Mesenchymal stem cell (in vitro differentiated cells and primary cell): ENCODE data around the gene PLXDC1.
A peak's percentile ranks its signal among the peaks of the same experiment; 100 is the strongest.

ENCODE experiments used
- DNase-seq: peaks from one replicate; pipeline ENCODE4 v3.0.0-alpha.2; 2013
- H2AFZ ChIP-seq: one replicate; pipeline ENCODE4 v1.6.1; 2013; ENCODE audit warnings: low read depth, mild to moderate bottlenecking, control low read depth, inconsistent platforms, low read length, moderate library complexity
- H2AK5ac ChIP-seq: 2 replicates; pipeline ENCODE4 v1.6.1; 2013; ENCODE audit warnings: low read length, moderate library complexity, mild to moderate bottlenecking, inconsistent platforms; ENCODE audit not compliant: severe bottlenecking
- H2BK120ac ChIP-seq: one replicate; pipeline ENCODE4 v1.6.1; 2013; ENCODE audit warnings: low read depth, mild to moderate bottlenecking, inconsistent platforms, low read length, moderate library complexity
- H2BK12ac ChIP-seq, 2 experiments: one replicate each; pipeline ENCODE4 v1.6.1; 2013; ENCODE audit warnings: inconsistent platforms in 2 of 2, low read length in 2 of 2, mild to moderate bottlenecking in 2 of 2, moderate library complexity in 2 of 2, control low read depth in 1 of 2
- H2BK15ac ChIP-seq: one replicate; pipeline ENCODE4 v1.6.1; 2013; ENCODE audit warnings: mild to moderate bottlenecking, low read depth, inconsistent platforms; ENCODE audit not compliant: poor library complexity, severe bottlenecking
- H2BK5ac ChIP-seq: 2 replicates; pipeline ENCODE4 v1.6.1; 2013; ENCODE audit warnings: low read depth, mild to moderate bottlenecking, low read length, control low read depth, inconsistent platforms; ENCODE audit not compliant: poor library complexity, severe bottlenecking
- H3K14ac ChIP-seq, 2 experiments: one replicate each; pipeline ENCODE4 v1.6.1; 2013; ENCODE audit warnings: inconsistent platforms in 2 of 2, low read length in 2 of 2, control low read depth in 1 of 2, mild to moderate bottlenecking in 1 of 2, moderate library complexity in 1 of 2
- H3K18ac ChIP-seq, 2 experiments: one replicate each; pipeline ENCODE4 v1.6.1; 2013; ENCODE audit warnings: inconsistent platforms in 2 of 2, low read length in 2 of 2, control low read depth in 1 of 2, low read depth in 1 of 2, mild to moderate bottlenecking in 1 of 2
- H3K23ac ChIP-seq, 2 experiments: one replicate each; pipeline ENCODE4 v1.6.1; 2013; ENCODE audit warnings: inconsistent platforms in 2 of 2, low read length in 2 of 2, mild to moderate bottlenecking in 2 of 2, moderate library complexity in 2 of 2, control low read depth in 1 of 2
- H3K27ac ChIP-seq: 2 replicates; pipeline ENCODE4 v1.5.1; 2013; ENCODE audit warnings: mild to moderate bottlenecking, moderate library complexity, low read length, control low read depth, inconsistent platforms; ENCODE audit not compliant: poor library complexity, severe bottlenecking
- H3K27me3 ChIP-seq, 2 experiments: 2 replicates each; pipeline versions ENCODE4 v1.6.1 to v1.7.0; 2013; ENCODE audit warnings: low read length in 2 of 2, mild to moderate bottlenecking in 2 of 2, moderate library complexity in 2 of 2, control low read depth in 1 of 2, inconsistent platforms in 1 of 2; ENCODE audit not compliant: control insufficient read depth in 1 of 2, insufficient read depth in 1 of 2
- H3K36me3 ChIP-seq, 2 experiments: 2 replicates each; pipeline versions ENCODE4 v1.6.1 to v1.7.0; 2013; ENCODE audit warnings: low read length in 2 of 2, control low read depth in 1 of 2, inconsistent platforms in 1 of 2, low read depth in 1 of 2, mild to moderate bottlenecking in 1 of 2; ENCODE audit not compliant: insufficient read depth in 2 of 2, control insufficient read depth in 1 of 2
- H3K4ac ChIP-seq, 2 experiments: one replicate each; pipeline ENCODE4 v1.6.1; 2013; ENCODE audit warnings: inconsistent platforms in 2 of 2, low read length in 2 of 2, mild to moderate bottlenecking in 2 of 2, moderate library complexity in 2 of 2, control low read depth in 1 of 2, low read depth in 1 of 2
- H3K4me1 ChIP-seq: 2 replicates; pipeline ENCODE4 v1.6.1; 2013; ENCODE audit warnings: low read depth, low read length, control low read depth; ENCODE audit not compliant: control insufficient read depth, insufficient read depth
- H3K4me2 ChIP-seq: 2 replicates; pipeline ENCODE4 v1.6.1; 2013; ENCODE audit warnings: low read length, mild to moderate bottlenecking, inconsistent platforms; ENCODE audit not compliant: poor library complexity, severe bottlenecking
- H3K4me3 ChIP-seq, 2 experiments: 2 replicates each; pipeline versions ENCODE4 v1.5.1 to v1.7.0; 2013; ENCODE audit warnings: low read length in 2 of 2, mild to moderate bottlenecking in 2 of 2, control low read depth in 1 of 2, low read depth in 1 of 2; ENCODE audit not compliant: insufficient read depth in 1 of 2
- H3K79me1 ChIP-seq: replicated peaks from 2 replicates; pipeline ENCODE4 v1.6.1; 2013; ENCODE audit warnings: mild to moderate bottlenecking, control low read depth, low read length, inconsistent platforms; ENCODE audit not compliant: poor library complexity, severe bottlenecking
- H3K9ac ChIP-seq: 2 replicates; pipeline ENCODE4 v1.7.0; 2013; ENCODE audit warnings: mild to moderate bottlenecking, low read length, moderate library complexity
- H3K9me3 ChIP-seq: 2 replicates; pipeline ENCODE4 v1.7.0; 2013; ENCODE audit warnings: mild to moderate bottlenecking, low read length; ENCODE audit not compliant: control insufficient read depth
- H4K8ac ChIP-seq: one replicate; pipeline ENCODE4 v1.6.1; 2013; ENCODE audit warnings: inconsistent platforms, mild to moderate bottlenecking, low read length, moderate library complexity
- H4K91ac ChIP-seq: one replicate; pipeline ENCODE4 v1.6.1; 2013; ENCODE audit warnings: mild to moderate bottlenecking, low read length, inconsistent platforms
- WGBS: methylation state at CpG from one replicate; pipeline ENCODE4 v1.1.7; 2013; ENCODE audit warnings: mixed read lengths; 5-methylcytosine and 5-hydroxymethylcytosine counted together

Gene PLXDC1

GRCh38 chr17:39090908-39091665 is 60.4 kb downstream of the PLXDC1 start:
- Histone ChIP-seq H3K36me3 (peaks cover 0 to 12% of the 10 kb centered on the region in 2 experiments), H4K91ac (no peak overlapping the region), H4K8ac (no peak overlapping the region), H2BK12ac (no peak overlapping the region), H3K9ac (no peak overlapping the region), H3K79me1 (no peaks in the 10 kb centered on the region), H3K4me1 (no peaks in the 10 kb centered on the region), H2AK5ac (no peak overlapping the region), H3K4me3 (no peak overlapping the region), H2BK15ac (no peak overlapping the region), H3K14ac (no peak overlapping the region), H3K27me3 (peaks cover 0 to 31% of the 10 kb centered on the region in 2 experiments), H3K27ac (no peak overlapping the region), H3K4ac (no peak overlapping the region), H2BK5ac (no peak overlapping the region), H3K9me3 (no peaks in the 10 kb centered on the region), H3K4me2 (no peak overlapping the region), H2BK120ac (no peak overlapping the region), H3K18ac (no peak overlapping the region), H2AFZ (no peak overlapping the region), H3K23ac (no peak overlapping the region)
- 93% methylated on average over 12 of the region's 15 CpGs for WGBS
- DNase-seq, result no peak

GRCh38 chr17:39090400-39090799 is 61.0 kb downstream of the PLXDC1 start:
- H3K27ac ChIP-seq, result no peak overlapping the region
- peaks cover 0 to 12% of the 10 kb centered on the region in 2 experiments for H3K36me3 ChIP-seq
- no peak overlapping the region for H2AFZ ChIP-seq
- no peak overlapping the region for H3K23ac ChIP-seq
- H4K8ac ChIP-seq, result no peak overlapping the region
- H3K4me3 ChIP-seq, result no peak overlapping the region
- peaks cover 0 to 31% of the 10 kb centered on the region in 2 experiments for H3K27me3 ChIP-seq
- no peak for DNase-seq
- H2AK5ac ChIP-seq, result no peak overlapping the region
- H2BK5ac ChIP-seq, result no peak overlapping the region
- no peak overlapping the region for H3K4me2 ChIP-seq
- no peak overlapping the region for H3K4ac ChIP-seq
- H3K9me3 ChIP-seq, result no peaks in the 10 kb centered on the region
- H4K91ac ChIP-seq, result no peak overlapping the region
- H2BK120ac ChIP-seq, result no peak overlapping the region
- no peak overlapping the region for H3K14ac ChIP-seq
- H3K79me1 ChIP-seq, result no peaks in the 10 kb centered on the region
- 96% methylated on average over 7 of the region's 9 CpGs for WGBS
- H2BK12ac ChIP-seq, result no peak overlapping the region
- no peak overlapping the region for H3K9ac ChIP-seq
- H3K18ac ChIP-seq, result no peak overlapping the region
- no peaks in the 10 kb centered on the region for H3K4me1 ChIP-seq
- H2BK15ac ChIP-seq, result no peak overlapping the region

- Histone ChIP-seq H4K8ac (no peak overlapping the region), H3K9ac (no peak overlapping the region)
- 74% methylated on average over 11 of the region's 11 CpGs for whole genome bisulfite sequencing
These were observed 66.9 kb downstream of the PLXDC1 start for GRCh38 chr17:39084558-39084957.

GRCh38 chr17:39083270-39083669 is 68.2 kb downstream of the PLXDC1 start:
- H2BK15ac ChIP-seq, result no peak overlapping the region
- no peak overlapping the region for H3K27ac ChIP-seq
- H3K4ac ChIP-seq, result no peak overlapping the region
- peak overlapping the region in 1 of 2 experiments; percentile 38 for H3K18ac ChIP-seq
- no peak overlapping the region for H3K14ac ChIP-seq
- no peak overlapping the region for H2AFZ ChIP-seq
- peaks cover 4% of the 10 kb centered on the region for H3K4me1 ChIP-seq
- no peak for DNase-seq
- H3K36me3 ChIP-seq, result peaks cover 7 to 24% of the 10 kb centered on the region in 2 experiments
- H2BK5ac ChIP-seq, result no peak overlapping the region
- H3K9me3 ChIP-seq, result no peaks in the 10 kb centered on the region
- no peak overlapping the region for H2BK120ac ChIP-seq
- H3K4me2 ChIP-seq, result no peak overlapping the region
- H3K27me3 ChIP-seq, result peaks cover 4 to 55% of the 10 kb centered on the region in 2 experiments
- H3K9ac ChIP-seq, result no peak overlapping the region
- WGBS, result 81% methylated on average over 5 of the region's 5 CpGs
- H4K91ac ChIP-seq, result peak overlapping the region; percentile 82
- H3K23ac ChIP-seq, result no peak overlapping the region
- peak overlapping the region; percentile 53 for H4K8ac ChIP-seq
- H2AK5ac ChIP-seq, result no peak overlapping the region
- peak overlapping the region; percentile 18 to 73 for H2BK12ac ChIP-seq
- H3K4me3 ChIP-seq, result no peak overlapping the region
- H3K79me1 ChIP-seq, result no peaks in the 10 kb centered on the region

More at GRCh38 chr17:39084558-39084957, 66.9 kb downstream of the PLXDC1 start:
- Histone ChIP-seq H3K4me2 (no peak overlapping the region), H2BK120ac (no peak overlapping the region), H3K36me3 (peaks cover 3 to 15% of the 10 kb centered on the region in 2 experiments), H3K18ac (no peak overlapping the region), H3K27me3 (peaks cover 4 to 42% of the 10 kb centered on the region in 2 experiments), H3K14ac (peak overlapping the region in 1 of 2 experiments; percentile 81), H2AFZ (no peak overlapping the region), H2AK5ac (no peak overlapping the region), H3K4ac (no peak overlapping the region), H3K4me3 (no peak overlapping the region), H3K27ac (no peak overlapping the region), H2BK12ac (peak overlapping the region in 1 of 2 experiments; percentile 40), H2BK15ac (peak overlapping the region; percentile 44), H3K4me1 (peaks cover 4% of the 10 kb centered on the region), H2BK5ac (no peak overlapping the region), H4K91ac (no peak overlapping the region), H3K79me1 (no peaks in the 10 kb centered on the region), H3K9me3 (no peaks in the 10 kb centered on the region), H3K23ac (no peak overlapping the region)
- no peak for DNase-seq
